GM12878 (cell line): ENCODE data around the gene AKT1S1. TPM values are rescaled to one million over a fixed set of nuclear protein-coding genes. Genes with fewer than 3 reads are reported as not detected.
A peak's percentile ranks its signal among the peaks of the same experiment; 100 is the strongest.

Source experiments
- CTCF ChIP-seq, 3 experiments: IDR thresholded peaks in 2 of 3; conservative IDR thresholded peaks in 1 of 3; 2 replicates each; pipeline ENCODE4 v1.5.1; 2011; ENCODE audit warnings: low read depth in 3 of 3, low read length in 3 of 3, mild to moderate bottlenecking in 3 of 3, control low read depth in 2 of 3, moderate library complexity in 2 of 3, inconsistent platforms in 1 of 3, mixed read lengths in 1 of 3; ENCODE audit not compliant: control insufficient read depth in 2 of 3, insufficient read depth in 1 of 3; ENCODE audit errors: extremely low read depth in 1 of 3
- DPF2 ChIP-seq: fragments of 450-650 bp; IDR thresholded peaks from 2 replicates; pipeline ENCODE4 v1.6.1; 2017; ENCODE audit warnings: mild to moderate bottlenecking
- E4F1 ChIP-seq: fragments of 450-650 bp; IDR thresholded peaks from 2 replicates; pipeline ENCODE4 v1.6.1; 2018; ENCODE audit warnings: borderline replicate concordance, mild to moderate bottlenecking; ENCODE audit not compliant: partially characterized antibody
- ELK1 ChIP-seq: IDR thresholded peaks from 2 replicates; pipeline ENCODE4 v1.6.1; 2012; ENCODE audit warnings: low read depth, low read length, improper control_type of control experiment
- HDAC2 ChIP-seq: fragments of 200-600 bp; sonication (generic); IDR thresholded peaks from 2 replicates; pipeline ENCODE4 v1.6.1; 2017
- IRF5 ChIP-seq: fragments of 450-650 bp; IDR thresholded peaks from 2 replicates; pipeline ENCODE4 v1.6.1; 2017; ENCODE audit warnings: borderline replicate concordance
- LARP7 ChIP-seq: fragments of 450-650 bp; IDR thresholded peaks from 2 replicates; pipeline ENCODE4 v1.6.1; 2017; ENCODE audit warnings: mild to moderate bottlenecking
- NFIC ChIP-seq: IDR thresholded peaks from 2 replicates; pipeline ENCODE4 v1.6.1; 2012; ENCODE audit warnings: low read depth, mild to moderate bottlenecking, inconsistent platforms, low read length, moderate library complexity
- NR2F1 ChIP-seq: fragments of 450-650 bp; conservative IDR thresholded peaks from 2 replicates; pipeline ENCODE4 v1.6.1; 2017; ENCODE audit warnings: mild to moderate bottlenecking
- RAD51 ChIP-seq: fragments of 450-650 bp; IDR thresholded peaks from 2 replicates; pipeline ENCODE4 v1.6.1; 2016; ENCODE audit warnings: moderate library complexity, mild to moderate bottlenecking, inconsistent platforms
- RUNX3 ChIP-seq: IDR thresholded peaks from 2 replicates; pipeline ENCODE4 v1.6.1; 2012; ENCODE audit warnings: low read length, inconsistent platforms
- SMC3 ChIP-seq: IDR thresholded peaks from 2 replicates; pipeline ENCODE4 v1.6.1; 2011; ENCODE audit warnings: low read length, improper control_type of control experiment, borderline replicate concordance
- SREBF1 ChIP-seq: IDR thresholded peaks from 2 replicates; pipeline ENCODE4 v1.6.1; 2012; ENCODE audit warnings: mild to moderate bottlenecking, low read length
- TARDBP ChIP-seq: IDR thresholded peaks from 2 replicates; pipeline ENCODE4 v1.6.1; 2016; ENCODE audit warnings: borderline replicate concordance
- TBL1XR1 ChIP-seq: IDR thresholded peaks from 2 replicates; pipeline ENCODE4 v1.6.1; 2012; ENCODE audit warnings: low read depth, low read length, improper control_type of control experiment
- USF2 ChIP-seq: IDR thresholded peaks from 2 replicates; pipeline ENCODE4 v1.6.1; 2011; ENCODE audit warnings: low read depth, low read length, improper control_type of control experiment, borderline replicate concordance
- WRNIP1 ChIP-seq: IDR thresholded peaks from 2 replicates; pipeline ENCODE4 v1.6.1; 2011; ENCODE audit warnings: low read depth, low read length, improper control_type of control experiment, borderline replicate concordance
- ZNF592 ChIP-seq: fragments of 450-650 bp; IDR thresholded peaks from 2 replicates; pipeline ENCODE4 v1.6.1; 2017; ENCODE audit warnings: mild to moderate bottlenecking, moderate library complexity
- ZSCAN29 ChIP-seq: fragments of 450-650 bp; IDR thresholded peaks from 2 replicates; pipeline ENCODE4 v1.6.1; 2017; ENCODE audit warnings: mild to moderate bottlenecking, moderate library complexity
- polyA plus RNA-seq, 11 experiments: library from polyadenylated mRNA; depleted of rRNA in 4 of 11; unstranded in 6 of 11; stranded (reverse) in 5 of 11; fragments of >200 nt; fragmentation: Nextera tagmentation in 4 of 11; fragmentation: Illumina TruSeq in 1 of 11; extraction: Ambion mirVana in 4 of 11; extraction: Trizol in 1 of 11; gene quantifications; 1 replicate in 1 of 11; 2 replicates in 10 of 11; pipeline versions ENCODE4 v1.2.1 to v1.2.3, GENCODE V29; 2011 to 2016; ENCODE audit warnings: inconsistent platforms in 2 of 11, missing spikeins in 2 of 11, low read depth in 1 of 11
- total RNA-seq, 4 experiments: library from RNA; depleted of rRNA in 3 of 4; stranded (reverse); fragments of >200 nt in 3 of 4; fragmentation: Illumina TruSeq in 1 of 4; extraction: Trizol in 1 of 4; gene quantifications; 2 replicates each; pipeline versions ENCODE4 v1.2.1 to v1.2.3, GENCODE V29; 2013 to 2021

AKT1S1 gene
- total and polyA plus RNA-seq, 10 of the 15 experiments (the other 5 are each of a cell fraction or from before 2014, with no cell fraction given) = 0.43 to 23.0 (median 12.3) TPM

- TF ChIP-seq IRF5 (no peak), TBL1XR1 (no peak), RUNX3 (no peak), ZNF592 (no peak), NR2F1 (0 out of 2 replicates have a peak, but pooled peaks have one; percentile 29), TARDBP (no peak), WRNIP1 (no peak), RAD51 (no peak), NFIC (no peak), E4F1 (no peak), ZSCAN29 (no peak), USF2 (no peak; the same call in 1 of the 2 replicates), SMC3 (peak; percentile 38; the same call in 1 of the 2 replicates), ELK1 (no peak), DPF2 (no peak), CTCF (IDR thresholded peaks at IDR 0.05 in 2 of 3, conservative IDR thresholded peaks at IDR 0.05 in 1 of 3; ENCODE audit: control insufficient read depth in 2 of 3, extremely low read depth in 1 of 3, insufficient read depth in 1 of 3, low read depth in 3 of 3, low read length in 3 of 3) (peak; percentile 64 to 79 (median 71)), LARP7 (peak; percentile 91), HDAC2 (no peak), SREBF1 (no peak)
Measured at GRCh38 chr19:49889687-49890348, 12.7 kb upstream of the AKT1S1 start (continued).
